A549 (cell line): Measurements from ENCODE around the gene HSPA4L. TPM values are rescaled to one million over a fixed set of nuclear protein-coding genes. Genes with fewer than 3 reads are reported as not detected.

Source experiments
- ATAC-seq, 2 experiments: fragments of 200-7000 bp in 1 of 2; fragments of >200 bp in 1 of 2; cut with Nextera tagmentation in 1 of 2; cut with Tn5 transposase in 1 of 2; 3 replicates each; pipeline versions ENCODE4 v1.8.0 to v1.9.1; 2018 to 2020; ENCODE audit warnings: mild to moderate bottlenecking in 1 of 2, moderate library complexity in 1 of 2
- CTCF ChIA-PET: fragments of 300-600 bp; sonication (Branson Sonifier 250); formaldehyde crosslinking; extraction: SDS; loops from one replicate; lab custom pipeline; 2021; ENCODE audit warnings: antibody characterized with exemption, inconsistent platforms; lab: Yijun Ruan, JAX
- POLR2A ChIA-PET: fragments of 350-600 bp; formaldehyde crosslinking; extraction: SDS; loops from one replicate; lab custom pipeline; 2021; ENCODE audit warnings: antibody characterized with exemption, inconsistent platforms; lab: Yijun Ruan, JAX
- DNase-seq, 2 experiments: peaks; one replicate each; pipeline versions ENCODE4 v3.0.0 to v3.0.0-alpha.2; 2011 to 2016; ENCODE audit warnings: low read depth in 1 of 2, low spot score in 1 of 2
- FAIRE-seq: peaks from 2 replicates; lab custom pipeline; 2011; peaks lifted over from hg19 to GRCh38; lab: Jason Lieb, UNC
- H3K27ac ChIP-seq, 2 experiments: fragments of >200 bp; sonication (Bioruptor Twin); formaldehyde crosslinking; 3 replicates each; pipeline ENCODE4 v1.5.1; 2016 to 2017
- H3K4me1 ChIP-seq: fragments of >200 bp; sonication (Bioruptor Twin); formaldehyde crosslinking; 3 replicates; pipeline ENCODE4 v1.6.1; 2016
- H3K4me2 ChIP-seq: fragments of >200 bp; sonication (Bioruptor Twin); formaldehyde crosslinking; 3 replicates; pipeline ENCODE4 v1.6.1; 2016
- H3K4me3 ChIP-seq: fragments of >200 bp; sonication (Bioruptor Twin); formaldehyde crosslinking; 3 replicates; pipeline ENCODE4 v1.5.1; 2016
- H3K9me3 ChIP-seq: fragments of >200 bp; sonication (Bioruptor Twin); formaldehyde crosslinking; 3 replicates; pipeline ENCODE4 v1.6.1; 2016
- ATOH8 ChIP-seq: fragments of 250-450 bp; sonication (Bioruptor Pico); IDR thresholded peaks from 2 replicates; pipeline ENCODE4 v1.5.0; 2020; ENCODE audit warnings: low read depth, mild to moderate bottlenecking, moderate library complexity
- CBX2 ChIP-seq: fragments of 200-600 bp; sonication (generic); IDR thresholded peaks from 2 replicates; pipeline ENCODE4 v1.6.1; 2016; ENCODE audit warnings: low read depth, mild to moderate bottlenecking, borderline replicate concordance
- CHD2 ChIP-seq: fragments of 150-350 bp; IDR thresholded peaks from 2 replicates; pipeline ENCODE4 v1.6.1; 2014; ENCODE audit warnings: low read length; ENCODE audit not compliant: partially characterized antibody
- EHF ChIP-seq: fragments of 250-450 bp; sonication (Bioruptor Pico); IDR thresholded peaks from 2 replicates; pipeline ENCODE4 v1.5.0; 2020; ENCODE audit warnings: mild to moderate bottlenecking
- FOSL2 ChIP-seq, 2 experiments: fragments of 450-650 bp in 1 of 2; fragments of >200 bp in 1 of 2; sonication (Bioruptor Twin) in 1 of 2; formaldehyde crosslinking; IDR thresholded peaks; 2 replicates each; pipeline versions ENCODE4 v1.5.0 to v1.6.1; 2016 to 2020; ENCODE audit warnings: mild to moderate bottlenecking in 1 of 2, moderate library complexity in 1 of 2
- HEYL ChIP-seq: fragments of 250-450 bp; sonication (Bioruptor Pico); IDR thresholded peaks from 2 replicates; pipeline ENCODE4 v1.8.0; 2021; ENCODE audit warnings: mild to moderate bottlenecking, moderate library complexity
- HMGXB4 ChIP-seq: fragments of 250-450 bp; sonication (Bioruptor Pico); IDR thresholded peaks from 2 replicates; pipeline ENCODE4 v1.5.0; 2021; ENCODE audit warnings: mild to moderate bottlenecking, moderate library complexity, borderline replicate concordance
- HOXB5 ChIP-seq: fragments of 250-450 bp; sonication (Bioruptor Pico); IDR thresholded peaks from 2 replicates; pipeline ENCODE4 v1.5.0; 2020; ENCODE audit warnings: mild to moderate bottlenecking, moderate library complexity
- MYC ChIP-seq: IDR thresholded peaks from 2 replicates; pipeline ENCODE4 v1.6.1; 2012; ENCODE audit warnings: mild to moderate bottlenecking, inconsistent platforms, low read length, improper control_type of control experiment, borderline replicate concordance
- NPAS2 ChIP-seq: fragments of 250-450 bp; sonication (Bioruptor Pico); IDR thresholded peaks from 2 replicates; pipeline ENCODE4 v1.8.0; 2022; ENCODE audit warnings: mild to moderate bottlenecking, moderate library complexity, borderline replicate concordance
- PHF8 ChIP-seq: fragments of 200-600 bp; sonication (generic); IDR thresholded peaks from 2 replicates; pipeline ENCODE4 v1.6.1; 2016; ENCODE audit warnings: low read depth, mild to moderate bottlenecking, antibody characterized with exemption, moderate library complexity, borderline replicate concordance
- POLR2A ChIP-seq: IDR thresholded peaks from 2 replicates; pipeline ENCODE4 v1.6.1; 2012; ENCODE audit warnings: mild to moderate bottlenecking, low read length
- POLR2AphosphoS2 ChIP-seq: conservative IDR thresholded peaks from 2 replicates; pipeline ENCODE4 v1.6.1; 2012; ENCODE audit warnings: low read length, improper control_type of control experiment, inconsistent platforms
- REST ChIP-seq: fragments of 200-600 bp; sonication (generic); IDR thresholded peaks from 2 replicates; pipeline ENCODE4 v1.6.1; 2016; ENCODE audit warnings: antibody characterized with exemption, mild to moderate bottlenecking, moderate library complexity
- TFCP2L1 ChIP-seq: fragments of 250-450 bp; sonication (Bioruptor Pico); IDR thresholded peaks from 2 replicates; pipeline ENCODE4 v1.5.0; 2021; ENCODE audit warnings: mild to moderate bottlenecking
- USF2 ChIP-seq: fragments of 450-650 bp; IDR thresholded peaks from 2 replicates; pipeline ENCODE4 v1.6.1; 2014; ENCODE audit warnings: antibody characterized with exemption
- ZC3H11A ChIP-seq: fragments of 450-650 bp; IDR thresholded peaks from 2 replicates; pipeline ENCODE4 v1.6.1; 2014; ENCODE audit warnings: antibody characterized with exemption, mild to moderate bottlenecking
- ZFP36 ChIP-seq: fragments of 450-650 bp; IDR thresholded peaks from 2 replicates; pipeline ENCODE4 v1.6.1; 2014; ENCODE audit warnings: borderline replicate concordance; ENCODE audit not compliant: partially characterized antibody
- ZSCAN20 ChIP-seq: fragments of 250-450 bp; sonication (Bioruptor Pico); IDR thresholded peaks from 2 replicates; pipeline ENCODE4 v1.8.0; 2022; ENCODE audit warnings: mild to moderate bottlenecking, moderate library complexity
- WGBS: methylation state at CpG from one replicate; pipeline ENCODE4 v1.1.6; 2017; ENCODE audit errors: missing lambda C conversion rate; 5-methylcytosine and 5-hydroxymethylcytosine counted together
- polyA plus RNA-seq, 4 experiments: library from polyadenylated mRNA; depleted of rRNA in 3 of 4; stranded (reverse); fragments of >200 nt; fragmentation: RNase III in 1 of 4; extraction: RNeasy Plus Mini Kit Qiagen cat#74134 plus additional on column Dnase treatment in 1 of 4; gene quantifications; 2 replicates in 3 of 4; 3 replicates in 1 of 4; pipeline ENCODE4 v1.2.3, GENCODE V29; 2011 to 2017

HSPA4L gene
- polyA plus RNA-seq, 2 of the 4 experiments (the other 2 are of a cell fraction): 10.9 to 12.1 TPM

GRCh38 chr4:127822430-127822829 is 40.3 kb downstream of the HSPA4L start:
- Histone ChIP-seq H3K4me3 (no peak overlapping the region), H3K4me2 (no peak overlapping the region)
- POLR2A ChIA-PET: no interaction called here
- no peak for ATAC-seq
- TF ChIP-seq FOSL2 (IDR thresholded peaks at IDR 0.05) (no peak), FOSL2 (CRISPR knock-in tag; IDR thresholded peaks at IDR 0.05) (no peak), TFCP2L1 (CRISPR knock-in tag) (no peak), MYC (no peak), EHF (CRISPR knock-in tag) (no peak), HMGXB4 (CRISPR knock-in tag) (no peak), POLR2AphosphoS2 (no peak), HEYL (CRISPR knock-in tag) (no peak), CHD2 (no peak), NPAS2 (CRISPR knock-in tag) (no peak), HOXB5 (CRISPR knock-in tag) (no peak), CBX2 (no peak), REST (no peak), PHF8 (no peak)
- TF ChIP-seq, all 56 proteins: peak for 0
- WGBS: 45% methylated on average over 2 of the region's 2 CpGs
- CTCF ChIA-PET: no interaction called here
- no peaks in the 10 kb centered on the region for H3K9me3 ChIP-seq
- no peaks in the 10 kb centered on the region for H3K4me1 ChIP-seq
- no peak overlapping the region for H3K27ac ChIP-seq
- FAIRE-seq: no peak
- DNase-seq: no peak

- H3K4me2 ChIP-seq: no peak overlapping the region
- no peak overlapping the region for H3K4me3 ChIP-seq
- no peaks in the 10 kb centered on the region for H3K4me1 ChIP-seq
- no peak for TF ChIP-seq ZC3H11A
- TF ChIP-seq ZSCAN20: no peak
- no peak for TF ChIP-seq ZFP36
- TF ChIP-seq ATOH8: no peak
- TF ChIP-seq POLR2A: no peak
- no peak for TF ChIP-seq USF2
- ChIA-PET POLR2A (no interaction called here), CTCF (no interaction called here)
- WGBS: 92% methylated on average over 2 of the region's 2 CpGs
- no peak overlapping the region for H3K27ac ChIP-seq
- no peaks in the 10 kb centered on the region for H3K9me3 ChIP-seq
- ATAC-seq (no peak), FAIRE-seq (no peak), DNase-seq (no peak)
Observed at GRCh38 chr4:127828121-127828520, 46.0 kb downstream of the HSPA4L start.
